OCI-LY7 (cell line): Measurements from ENCODE around the gene TIFAB.

Source experiments
- CTCF ChIP-seq: fragments of 200-600 bp; sonication (generic); conservative IDR thresholded peaks from 2 replicates; pipeline ENCODE4 v1.5.1; 2014; ENCODE audit warnings: mild to moderate bottlenecking, antibody characterized with exemption, low read length, moderate library complexity, mixed read lengths
- EZH2phosphoT487 ChIP-seq: fragments of 200-600 bp; sonication (generic); IDR thresholded peaks from 2 replicates; pipeline ENCODE4 v1.6.1; 2018; ENCODE audit warnings: low read depth, borderline replicate concordance, mild to moderate bottlenecking, mixed run types, antibody characterized with exemption, low read length, moderate library complexity, mixed read lengths

GRCh38 chr5:135467051-135467625, 15.0 kb upstream of the TIFAB start:
- TF ChIP-seq CTCF (no peak), EZH2phosphoT487 (no peak)
